Esophagus squamous epithelium (tissue), 5 donors: Measurements from ENCODE around the gene ZFAND3. TPM values are rescaled to one million over a fixed set of nuclear protein-coding genes. Genes with fewer than 3 reads are reported as not detected.

ENCODE experiments used
- DNase-seq: peaks from one replicate; lab custom pipeline; 2025; lab: John Stamatoyannopoulos, UW
- H3K27ac ChIP-seq, 4 donors: fragments of 200-600 bp; sonication (generic); one replicate each; pipeline ENCODE4 v1.5.1; 2016 to 2019; ENCODE audit warnings: mild to moderate bottlenecking in 1 of 4
- H3K27me3 ChIP-seq, 4 donors: fragments of 200-600 bp; sonication (generic); 1 replicate in 3 of 4; 2 replicates in 1 of 4; pipeline versions ENCODE4 v1.5.1 to v1.6.0; 2017 to 2021; ENCODE audit warnings: antibody characterized with exemption in 1 of 4
- H3K36me3 ChIP-seq, 3 donors: fragments of 200-600 bp; sonication (generic); one replicate each; pipeline ENCODE4 v1.5.1; 2016 to 2019
- H3K4me1 ChIP-seq, 3 donors: fragments of 200-600 bp; sonication (generic); one replicate each; pipeline ENCODE4 v1.5.1; 2017 to 2019
- H3K4me3 ChIP-seq, 4 donors: fragments of 200-600 bp; sonication (generic); 1 replicate in 3 of 4; 2 replicates in 1 of 4; pipeline ENCODE4 v1.5.1; 2016 to 2019; ENCODE audit warnings: mild to moderate bottlenecking in 2 of 4, moderate library complexity in 1 of 4
- H3K9me3 ChIP-seq, 3 donors: fragments of 200-600 bp; sonication (generic); one replicate each; pipeline ENCODE4 v1.5.1; 2016 to 2019
- CTCF ChIP-seq, 6 experiments: fragments of 450-650 bp in 4 of 6; fragments of 200-600 bp in 2 of 6; sonication (generic) in 2 of 6; IDR thresholded peaks; one replicate each; pipeline ENCODE4 v1.5.1; 2016 to 2019; ENCODE audit warnings: antibody characterized with exemption in 6 of 6, mild to moderate bottlenecking in 4 of 6, moderate library complexity in 4 of 6
- POLR2A ChIP-seq, 4 donors: fragments of 450-650 bp; IDR thresholded peaks; one replicate each; pipeline ENCODE4 v1.6.1; 2017; ENCODE audit warnings: antibody characterized with exemption in 4 of 4, mild to moderate bottlenecking in 4 of 4, moderate library complexity in 3 of 4
- WGBS, 2 donors: methylation state at CpG; one replicate each; pipeline ENCODE4 v1.1.5; 2018; 5-methylcytosine and 5-hydroxymethylcytosine counted together
- intact Hi-C: fragments of 100-400 bp; cut with DNase I; formaldehyde crosslinking; loops from one replicate; pipeline ENCODE4 v1.15.0; 2022
- total RNA-seq, 4 donors: library from RNA; depleted of rRNA; stranded (reverse); fragments of >200 nt; gene quantifications; one replicate each; pipeline ENCODE4 v1.1.0, GENCODE V29; 2016
- donor health status: DM: yes; HTN: yes; CAD: no.

ZFAND3 gene
- total RNA-seq, 4 donors from 2014 or later: 15.7 to 23.8 (median 20.9) TPM

GRCh38 chr6:38184585-38185080, 365.1 kb downstream of the ZFAND3 start:
- no peaks in the 10 kb centered on the region for H3K9me3 ChIP-seq
- no peak for TF ChIP-seq CTCF (IDR thresholded peaks at IDR 0.05)
- TF ChIP-seq POLR2A (IDR thresholded peaks at IDR 0.05): no peak
- peaks cover 0 to 5% (median 0%) of the 10 kb centered on the region in 3 donors for H3K36me3 ChIP-seq
- intact Hi-C loops: loop anchor here (10.0 kb wide), 1 partner anchor 290 kb away; no protein-coding TSS in a partner anchor
- H3K4me1 ChIP-seq: no peaks in the 10 kb centered on the region
- no peak overlapping the region for H3K27ac ChIP-seq
- 85 to 92% methylated on average over 9 to 11 of the region's 11 CpGs for WGBS, 2 donors
- H3K27me3 ChIP-seq: no peaks in the 10 kb centered on the region
- no peak overlapping the region for H3K4me3 ChIP-seq
- DNase-seq: no peak

GRCh38 chr6:38185244-38185643, 365.7 kb downstream of the ZFAND3 start:
- 79 to 97% methylated on average over 6 of the region's 6 CpGs for WGBS, 2 donors
- H3K4me1 ChIP-seq: no peaks in the 10 kb centered on the region
- TF ChIP-seq POLR2A (IDR thresholded peaks at IDR 0.05) (no peak), CTCF (IDR thresholded peaks at IDR 0.05) (no peak)
- H3K4me3 ChIP-seq: no peak overlapping the region
- intact Hi-C loops: loop anchor here (10.0 kb wide), 1 partner anchor 290 kb away; no protein-coding TSS in a partner anchor
- H3K9me3 ChIP-seq: no peaks in the 10 kb centered on the region
- H3K27me3 ChIP-seq: no peaks in the 10 kb centered on the region
- H3K27ac ChIP-seq: no peak overlapping the region
- H3K36me3 ChIP-seq: peaks cover 0 to 5% (median 0%) of the 10 kb centered on the region in 3 donors
- DNase-seq: no peak

- Histone ChIP-seq H3K4me1 (no peaks in the 10 kb centered on the region), H3K4me3 (no peak overlapping the region), H3K9me3 (no peaks in the 10 kb centered on the region), H3K27ac (no peak overlapping the region), H3K36me3 (peaks cover 0 to 5% (median 0%) of the 10 kb centered on the region in 3 donors), H3K27me3 (no peaks in the 10 kb centered on the region)
- intact Hi-C loops: loop anchor here (10.0 kb wide), 1 partner anchor 289 kb away; no protein-coding TSS in a partner anchor
- DNase-seq: no peak
- 84 to 90% methylated on average over 8 of the region's 8 CpGs for WGBS, 2 donors
- TF ChIP-seq CTCF (IDR thresholded peaks at IDR 0.05) (no peak), POLR2A (IDR thresholded peaks at IDR 0.05) (no peak)
These were observed 366.2 kb downstream of the ZFAND3 start for GRCh38 chr6:38185752-38186151.

GRCh38 chr6:38187325-38187724, 367.8 kb downstream of the ZFAND3 start:
- H3K36me3 ChIP-seq: peaks cover 0 to 14% (median 0%) of the 10 kb centered on the region in 3 donors
- H3K4me3 ChIP-seq: no peak overlapping the region
- H3K27me3 ChIP-seq: no peaks in the 10 kb centered on the region
- WGBS, 2 donors: 72 to 79% methylated on average over 7 to 8 of the region's 8 CpGs
- intact Hi-C loops: loop anchor here (10.0 kb wide), 1 partner anchor 287 kb away; no protein-coding TSS in a partner anchor
- no peak for DNase-seq
- no peaks in the 10 kb centered on the region for H3K9me3 ChIP-seq
- no peak overlapping the region for H3K27ac ChIP-seq
- no peaks in the 10 kb centered on the region for H3K4me1 ChIP-seq
- no peak for TF ChIP-seq POLR2A (IDR thresholded peaks at IDR 0.05)
- no peak for TF ChIP-seq CTCF (IDR thresholded peaks at IDR 0.05)

DNA sequence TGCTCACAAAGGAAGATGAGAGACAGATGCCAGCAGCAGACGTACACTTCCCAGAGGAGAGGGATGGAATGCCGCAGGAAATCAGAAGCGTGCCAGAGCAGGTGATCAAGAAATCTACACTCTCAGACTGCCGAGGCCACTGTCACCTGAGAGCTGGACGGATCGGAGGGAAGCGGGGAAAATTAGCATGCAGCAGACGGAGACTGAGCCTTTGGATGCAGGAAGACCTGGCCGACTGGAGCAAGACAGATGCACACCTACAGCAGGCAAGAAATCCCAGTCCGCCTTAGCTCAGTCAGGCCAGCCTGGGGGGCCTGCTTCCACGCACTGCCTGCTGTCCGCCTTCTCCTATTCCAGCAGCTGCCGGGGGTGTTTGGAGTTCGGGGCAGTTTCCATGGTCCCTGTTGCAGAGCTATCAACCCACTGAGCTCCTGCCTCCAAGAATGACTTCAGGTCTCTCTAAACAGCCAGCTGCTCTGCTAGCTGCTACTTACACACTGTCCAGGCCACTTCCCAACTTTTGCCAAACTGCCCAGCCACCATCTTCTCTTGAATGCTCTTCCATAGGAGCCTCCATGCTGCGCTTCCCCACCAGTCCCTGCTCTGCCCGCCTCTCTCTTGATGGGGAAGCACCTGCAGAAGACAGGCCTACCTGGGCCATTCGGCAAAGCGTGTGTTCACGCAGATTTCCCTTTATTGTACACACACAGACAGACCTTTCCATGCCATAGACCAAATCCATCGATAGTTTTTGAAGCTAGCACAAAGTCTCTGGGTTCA, 368.5 kb downstream of the ZFAND3 start:
- DNase-seq: no peak

More for the DNA sequence above, 368.5 kb downstream of the ZFAND3 start:
- 92 to 95% methylated on average over 11 to 18 of the region's 20 CpGs for WGBS, 2 donors
- intact Hi-C loops: loop anchor here (10.0 kb wide), 1 partner anchor 287 kb away; no protein-coding TSS in a partner anchor
- H3K27me3 ChIP-seq: no peaks in the 10 kb centered on the region
- H3K36me3 ChIP-seq: peaks cover 0 to 14% (median 0%) of the 10 kb centered on the region in 3 donors
- no peak for TF ChIP-seq POLR2A (IDR thresholded peaks at IDR 0.05)
- no peak for TF ChIP-seq CTCF (IDR thresholded peaks at IDR 0.05)
- H3K9me3 ChIP-seq: no peaks in the 10 kb centered on the region
- H3K4me1 ChIP-seq: no peaks in the 10 kb centered on the region
- H3K27ac ChIP-seq: no peak overlapping the region
- H3K4me3 ChIP-seq: no peak overlapping the region
